ENCODE measurements around the gene EIF4G1.

EIF4G1 gene

GRCh38 chr3:184307915-184308314, 6.5 kb upstream of the EIF4G1 start:
- no peak for DNase-seq (ENCODE audit: low spot score)

- DNase-seq (ENCODE audit: low spot score) = no peak
Measured at GRCh38 chr3:184308744-184309143, 5.7 kb upstream of the EIF4G1 start.

GRCh38 chr3:184311633-184312032, 2.8 kb upstream of the EIF4G1 start:
- DNase-seq (ENCODE audit: low spot score) = no peak

GRCh38 chr3:184314700-184315542, 515 bp downstream of the EIF4G1 start:
- peak; percentile 46 for DNase-seq (ENCODE audit: low spot score)

- no peak for DNase-seq (ENCODE audit: low spot score)
Measured at GRCh38 chr3:184315543-184315867, 1.1 kb downstream of the EIF4G1 start.

- peak; percentile 56 for DNase-seq (ENCODE audit: low spot score)
Measured at GRCh38 chr3:184315871-184316661, 1.7 kb downstream of the EIF4G1 start.

GRCh38 chr3:184316792-184317191, 2.4 kb downstream of the EIF4G1 start:
- DNase-seq (ENCODE audit: low spot score) = peak; percentile 56

GRCh38 chr3:184317201-184317600, 2.8 kb downstream of the EIF4G1 start:
- DNase-seq (ENCODE audit: low spot score) = no peak

- peak; percentile 87 for DNase-seq (ENCODE audit: low spot score)
Measured at GRCh38 chr3:184320104-184320445, 5.7 kb downstream of the EIF4G1 start.

- no peak for DNase-seq (ENCODE audit: low spot score)
Measured at GRCh38 chr3:184321666-184322065, 7.3 kb downstream of the EIF4G1 start.

GRCh38 chr3:184322731-184323487, 8.5 kb downstream of the EIF4G1 start:
- DNase-seq (ENCODE audit: low spot score) = no peak

GRCh38 chr3:184323696-184324095, 9.3 kb downstream of the EIF4G1 start:
- no peak for DNase-seq (ENCODE audit: low spot score)

- DNase-seq (ENCODE audit: low spot score) = no peak
Measured at GRCh38 chr3:184325269-184325668, 10.9 kb downstream of the EIF4G1 start.

- DNase-seq (ENCODE audit: low spot score) = no peak
Measured at GRCh38 chr3:184325715-184326369, 11.4 kb downstream of the EIF4G1 start.

GRCh38 chr3:184327171-184327570, 12.8 kb downstream of the EIF4G1 start:
- DNase-seq (ENCODE audit: low spot score) = no peak

- no peak for DNase-seq (ENCODE audit: low spot score)
Measured at GRCh38 chr3:184328516-184328915, 14.1 kb downstream of the EIF4G1 start.

- DNase-seq (ENCODE audit: low spot score) = peak; percentile 89
Measured at GRCh38 chr3:184332370-184333090, 18.1 kb downstream of the EIF4G1 start.

- DNase-seq (ENCODE audit: low spot score) = no peak
Measured at GRCh38 chr3:184333190-184333589, 18.8 kb downstream of the EIF4G1 start.

GRCh38 chr3:184333700-184334099, 19.3 kb downstream of the EIF4G1 start:
- DNase-seq (ENCODE audit: low spot score) = no peak

- DNase-seq (ENCODE audit: low spot score) = peak; percentile 91
Measured at GRCh38 chr3:184334470-184335158, 20.2 kb downstream of the EIF4G1 start.

- DNase-seq (ENCODE audit: low spot score) = no peak
Measured at GRCh38 chr3:184335291-184335660, 20.9 kb downstream of the EIF4G1 start.
